ENCODE data around the gene FAM53B. TPM values are rescaled to one million over a fixed set of nuclear protein-coding genes. Genes with fewer than 3 reads are reported as not detected.

Gene FAM53B
- polyA plus RNA-seq, 1 donor: 21.3 TPM

- no peak overlapping the region for H3K4me3 ChIP-seq (ENCODE audit: low read length)
- WGBS (ENCODE audit: insufficient coverage, low lambda C conversion rate): no CpG with 5 or more reads among the region's 6 CpGs
- peaks cover 12% of the 10 kb centered on the region for H3K4me1 ChIP-seq (ENCODE audit: control insufficient read depth, insufficient read depth, low read length)
- H3K27ac ChIP-seq (ENCODE audit: low read length): no peak overlapping the region
- DNase-seq: no peak
- peaks cover 2% of the 10 kb centered on the region for H3K9me3 ChIP-seq (ENCODE audit: control insufficient read depth, low read depth, low read length)
- no peaks in the 10 kb centered on the region for H3K27me3 ChIP-seq (ENCODE audit: control insufficient read depth, insufficient read depth, low read length)
- peaks cover 45% of the 10 kb centered on the region for H3K36me3 ChIP-seq (ENCODE audit: control insufficient read depth, insufficient read depth, low read length)
These were observed 105.0 kb downstream of the FAM53B start for GRCh38 chr10:124639206-124639605.

- peaks cover 12% of the 10 kb centered on the region for H3K4me1 ChIP-seq (ENCODE audit: control insufficient read depth, insufficient read depth, low read length)
- DNase-seq: no peak
- WGBS (ENCODE audit: insufficient coverage, low lambda C conversion rate): 100% methylated on average over 1 of the region's 8 CpGs
- H3K4me3 ChIP-seq (ENCODE audit: low read length): no peak overlapping the region
- peaks cover 42% of the 10 kb centered on the region for H3K36me3 ChIP-seq (ENCODE audit: control insufficient read depth, insufficient read depth, low read length)
- H3K27me3 ChIP-seq (ENCODE audit: control insufficient read depth, insufficient read depth, low read length): no peaks in the 10 kb centered on the region
- H3K9me3 ChIP-seq (ENCODE audit: control insufficient read depth, low read depth, low read length): no peaks in the 10 kb centered on the region
- H3K27ac ChIP-seq (ENCODE audit: low read length): no peak overlapping the region
These were observed 106.4 kb downstream of the FAM53B start for GRCh38 chr10:124637746-124638145.

- H3K27me3 ChIP-seq (ENCODE audit: control insufficient read depth, insufficient read depth, low read length): no peaks in the 10 kb centered on the region
- no peak overlapping the region for H3K27ac ChIP-seq (ENCODE audit: low read length)
- H3K4me3 ChIP-seq (ENCODE audit: low read length): no peak overlapping the region
- DNase-seq: no peak
- peaks cover 12% of the 10 kb centered on the region for H3K4me1 ChIP-seq (ENCODE audit: control insufficient read depth, insufficient read depth, low read length)
- peaks cover 42% of the 10 kb centered on the region for H3K36me3 ChIP-seq (ENCODE audit: control insufficient read depth, insufficient read depth, low read length)
- no peaks in the 10 kb centered on the region for H3K9me3 ChIP-seq (ENCODE audit: control insufficient read depth, low read depth, low read length)
- WGBS (ENCODE audit: insufficient coverage, low lambda C conversion rate): no CpG with 5 or more reads among the region's 14 CpGs
These were observed 107.0 kb downstream of the FAM53B start for GRCh38 chr10:124637091-124637700.

- 100% methylated on average over 1 of the region's 19 CpGs for WGBS (ENCODE audit: insufficient coverage, low lambda C conversion rate)
- peaks cover 8% of the 10 kb centered on the region for H3K4me1 ChIP-seq (ENCODE audit: control insufficient read depth, insufficient read depth, low read length)
- DNase-seq: no peak
- H3K9me3 ChIP-seq (ENCODE audit: control insufficient read depth, low read depth, low read length): no peaks in the 10 kb centered on the region
- H3K27ac ChIP-seq (ENCODE audit: low read length): no peak overlapping the region
- no peaks in the 10 kb centered on the region for H3K27me3 ChIP-seq (ENCODE audit: control insufficient read depth, insufficient read depth, low read length)
- H3K4me3 ChIP-seq (ENCODE audit: low read length): no peak overlapping the region
- H3K36me3 ChIP-seq (ENCODE audit: control insufficient read depth, insufficient read depth, low read length): peaks cover 41% of the 10 kb centered on the region
These were observed 107.7 kb downstream of the FAM53B start for GRCh38 chr10:124636271-124636995.

GRCh38 chr10:124632566-124632965 is 111.6 kb downstream of the FAM53B start:
- no CpG with 5 or more reads among the region's 10 CpGs for WGBS (ENCODE audit: insufficient coverage, low lambda C conversion rate)
- no peak for DNase-seq

GRCh38 chr10:124632064-124632531 is 112.1 kb downstream of the FAM53B start:
- WGBS (ENCODE audit: insufficient coverage, low lambda C conversion rate): no CpG with 5 or more reads among the region's 19 CpGs
- Histone ChIP-seq H3K27me3 (ENCODE audit: control insufficient read depth, insufficient read depth, low read length) (no peaks in the 10 kb centered on the region), H3K27ac (ENCODE audit: low read length) (no peak overlapping the region), H3K9me3 (ENCODE audit: control insufficient read depth, low read depth, low read length) (no peaks in the 10 kb centered on the region), H3K4me1 (ENCODE audit: control insufficient read depth, insufficient read depth, low read length) (peaks cover 16% of the 10 kb centered on the region), H3K36me3 (ENCODE audit: control insufficient read depth, insufficient read depth, low read length) (peaks cover 26% of the 10 kb centered on the region), H3K4me3 (ENCODE audit: low read length) (no peak overlapping the region)
- no peak for DNase-seq

More at GRCh38 chr10:124632566-124632965, 111.6 kb downstream of the FAM53B start:
- H3K27me3 ChIP-seq (ENCODE audit: control insufficient read depth, insufficient read depth, low read length): no peaks in the 10 kb centered on the region
- peaks cover 29% of the 10 kb centered on the region for H3K36me3 ChIP-seq (ENCODE audit: control insufficient read depth, insufficient read depth, low read length)
- H3K9me3 ChIP-seq (ENCODE audit: control insufficient read depth, low read depth, low read length): no peaks in the 10 kb centered on the region
- peaks cover 11% of the 10 kb centered on the region for H3K4me1 ChIP-seq (ENCODE audit: control insufficient read depth, insufficient read depth, low read length)
- no peak overlapping the region for H3K4me3 ChIP-seq (ENCODE audit: low read length)
- H3K27ac ChIP-seq (ENCODE audit: low read length): no peak overlapping the region

GRCh38 chr10:124630551-124630950 is 113.6 kb downstream of the FAM53B start:
- no peak overlapping the region for H3K27ac ChIP-seq (ENCODE audit: low read length)
- no peak overlapping the region for H3K4me3 ChIP-seq (ENCODE audit: low read length)
- H3K27me3 ChIP-seq (ENCODE audit: control insufficient read depth, insufficient read depth, low read length): no peaks in the 10 kb centered on the region
- no CpG with 5 or more reads among the region's 5 CpGs for WGBS (ENCODE audit: insufficient coverage, low lambda C conversion rate)
- DNase-seq: no peak
- H3K9me3 ChIP-seq (ENCODE audit: control insufficient read depth, low read depth, low read length): no peaks in the 10 kb centered on the region
- H3K4me1 ChIP-seq (ENCODE audit: control insufficient read depth, insufficient read depth, low read length): peaks cover 31% of the 10 kb centered on the region
- peaks cover 27% of the 10 kb centered on the region for H3K36me3 ChIP-seq (ENCODE audit: control insufficient read depth, insufficient read depth, low read length)

- no peaks in the 10 kb centered on the region for H3K9me3 ChIP-seq (ENCODE audit: control insufficient read depth, low read depth, low read length)
- DNase-seq: no peak
- H3K4me1 ChIP-seq (ENCODE audit: control insufficient read depth, insufficient read depth, low read length): peaks cover 32% of the 10 kb centered on the region
- no peak overlapping the region for H3K27ac ChIP-seq (ENCODE audit: low read length)
- peaks cover 28% of the 10 kb centered on the region for H3K36me3 ChIP-seq (ENCODE audit: control insufficient read depth, insufficient read depth, low read length)
- no peaks in the 10 kb centered on the region for H3K27me3 ChIP-seq (ENCODE audit: control insufficient read depth, insufficient read depth, low read length)
- WGBS (ENCODE audit: insufficient coverage, low lambda C conversion rate): no CpG with 5 or more reads among the region's 6 CpGs
- H3K4me3 ChIP-seq (ENCODE audit: low read length): no peak overlapping the region
These were observed 114.3 kb downstream of the FAM53B start for GRCh38 chr10:124629842-124630241.

GRCh38 chr10:124629415-124629814 is 114.8 kb downstream of the FAM53B start:
- Histone ChIP-seq H3K9me3 (ENCODE audit: control insufficient read depth, low read depth, low read length) (no peaks in the 10 kb centered on the region), H3K27me3 (ENCODE audit: control insufficient read depth, insufficient read depth, low read length) (no peaks in the 10 kb centered on the region), H3K27ac (ENCODE audit: low read length) (no peak overlapping the region), H3K4me1 (ENCODE audit: control insufficient read depth, insufficient read depth, low read length) (peaks cover 32% of the 10 kb centered on the region), H3K36me3 (ENCODE audit: control insufficient read depth, insufficient read depth, low read length) (peaks cover 27% of the 10 kb centered on the region), H3K4me3 (ENCODE audit: low read length) (no peak overlapping the region)
- DNase-seq: no peak
- WGBS (ENCODE audit: insufficient coverage, low lambda C conversion rate): no CpG with 5 or more reads among the region's 6 CpGs

GRCh38 chr10:124628676-124629021 is 115.5 kb downstream of the FAM53B start:
- DNase-seq: no peak
- Histone ChIP-seq H3K9me3 (ENCODE audit: control insufficient read depth, low read depth, low read length) (no peaks in the 10 kb centered on the region), H3K4me1 (ENCODE audit: control insufficient read depth, insufficient read depth, low read length) (peaks cover 32% of the 10 kb centered on the region), H3K36me3 (ENCODE audit: control insufficient read depth, insufficient read depth, low read length) (peaks cover 29% of the 10 kb centered on the region), H3K4me3 (ENCODE audit: low read length) (no peak overlapping the region), H3K27ac (ENCODE audit: low read length) (peak overlapping the region; percentile 64), H3K27me3 (ENCODE audit: control insufficient read depth, insufficient read depth, low read length) (no peaks in the 10 kb centered on the region)
- WGBS (ENCODE audit: insufficient coverage, low lambda C conversion rate): no CpG with 5 or more reads among the region's 9 CpGs
